ENCODE measurements around the gene ZACN.
A peak's percentile ranks its signal among the peaks of the same experiment; 100 is the strongest.

ZACN gene

GRCh38 chr17:76106703-76107102 is 27.7 kb downstream of the ZACN start:
- DNase-seq, result no peak

GRCh38 chr17:76107509-76107908 is 28.5 kb downstream of the ZACN start:
- no peak for DNase-seq

DNA sequence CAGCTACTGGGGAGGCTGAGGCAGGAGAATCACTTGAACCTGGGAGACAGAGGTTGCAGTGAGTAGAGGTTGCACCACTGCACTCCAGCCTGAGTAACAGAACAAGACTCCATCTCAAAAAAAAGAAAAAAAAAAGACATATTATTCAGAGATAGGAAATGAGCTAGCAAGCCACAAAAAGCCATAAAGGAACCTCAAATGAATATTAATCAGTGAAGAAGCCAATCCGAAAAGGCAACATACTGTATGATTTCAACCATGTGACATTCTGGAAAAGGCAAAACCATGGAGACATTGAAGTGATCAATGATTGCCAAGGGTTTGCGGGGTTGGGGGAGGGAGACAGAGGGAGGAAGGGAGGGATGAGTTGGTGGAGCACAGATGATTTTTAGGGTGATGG is 33.0 kb downstream of the ZACN start:
- DNase-seq, result no peak

DNA sequence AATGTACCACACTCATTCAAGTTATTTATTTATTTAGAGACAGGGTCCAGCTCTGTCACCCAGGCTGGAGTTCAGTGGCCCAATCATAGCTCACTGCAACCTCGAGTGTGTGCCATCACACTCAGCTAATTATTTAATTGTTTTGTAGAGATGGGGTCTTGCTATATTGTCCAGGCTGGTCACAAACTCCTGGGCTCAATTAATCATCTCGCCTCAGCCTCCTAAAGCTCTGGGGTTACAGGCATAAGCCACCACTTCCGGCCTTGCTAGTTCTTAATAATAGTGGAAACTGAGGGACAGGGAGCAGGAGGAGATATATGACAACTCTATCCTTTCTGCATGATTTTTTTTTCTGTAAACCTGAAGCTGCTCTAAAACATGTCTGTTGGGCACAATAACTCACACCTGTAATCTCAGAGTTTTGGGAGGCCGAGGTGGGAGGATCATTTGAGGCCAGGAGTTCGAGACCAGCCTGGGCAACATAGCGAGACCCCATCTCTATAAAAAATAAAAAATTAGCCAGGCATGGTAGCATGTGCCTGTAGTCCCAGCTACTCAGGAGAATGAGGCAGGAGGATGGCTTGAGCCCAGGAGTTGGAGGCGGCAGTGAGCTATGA is 36.3 kb downstream of the ZACN start:
- DNase-seq, result no peak

DNA sequence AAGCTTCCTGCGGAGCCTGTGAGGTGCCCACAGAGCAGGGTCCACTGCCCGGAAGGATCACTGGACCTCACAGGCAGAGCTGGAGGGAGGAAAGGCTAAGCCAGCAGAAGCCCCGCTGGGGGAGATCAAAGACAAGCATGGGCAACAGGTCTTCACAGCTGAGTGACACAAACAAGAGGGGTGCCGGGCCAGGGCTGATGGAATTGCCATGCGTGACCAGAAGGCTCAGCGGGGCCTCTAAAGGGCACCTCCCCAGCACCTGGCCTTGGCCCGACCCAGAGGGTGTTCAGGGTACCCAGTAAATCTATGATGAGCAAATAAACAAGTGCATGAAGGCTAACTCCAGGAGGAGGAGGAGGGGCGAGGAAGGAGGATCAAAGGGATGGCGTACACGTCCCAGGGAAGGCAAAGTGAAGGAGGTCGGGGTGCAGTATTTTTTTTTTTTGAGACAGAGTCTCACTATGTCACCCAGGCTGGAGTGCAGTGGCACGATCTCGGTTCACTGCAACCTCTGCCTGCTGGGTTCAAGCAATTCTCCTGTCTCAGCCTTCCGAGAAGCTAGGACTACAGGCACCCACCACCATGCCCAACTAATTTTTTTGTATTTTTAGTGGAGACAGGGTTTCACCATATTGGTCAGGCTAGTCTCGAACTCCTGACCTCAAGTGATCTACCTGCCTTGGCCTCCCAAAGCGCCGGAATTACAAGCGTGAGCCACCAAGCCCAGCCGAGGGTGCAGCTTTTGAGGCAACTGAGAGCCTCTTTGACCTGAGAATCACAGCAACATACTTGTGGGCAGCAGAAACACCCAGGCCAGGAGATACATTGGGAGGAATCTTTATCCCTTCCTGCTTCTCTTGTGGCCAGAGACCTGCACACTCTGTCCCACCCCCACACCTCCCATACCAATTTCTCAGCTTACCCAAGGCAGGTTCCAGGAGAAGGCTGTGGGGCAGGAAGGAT is 40.7 kb downstream of the ZACN start:
- DNase-seq, result no peak

GRCh38 chr17:76120658-76121008 is 41.7 kb downstream of the ZACN start:
- no peak for DNase-seq

DNA sequence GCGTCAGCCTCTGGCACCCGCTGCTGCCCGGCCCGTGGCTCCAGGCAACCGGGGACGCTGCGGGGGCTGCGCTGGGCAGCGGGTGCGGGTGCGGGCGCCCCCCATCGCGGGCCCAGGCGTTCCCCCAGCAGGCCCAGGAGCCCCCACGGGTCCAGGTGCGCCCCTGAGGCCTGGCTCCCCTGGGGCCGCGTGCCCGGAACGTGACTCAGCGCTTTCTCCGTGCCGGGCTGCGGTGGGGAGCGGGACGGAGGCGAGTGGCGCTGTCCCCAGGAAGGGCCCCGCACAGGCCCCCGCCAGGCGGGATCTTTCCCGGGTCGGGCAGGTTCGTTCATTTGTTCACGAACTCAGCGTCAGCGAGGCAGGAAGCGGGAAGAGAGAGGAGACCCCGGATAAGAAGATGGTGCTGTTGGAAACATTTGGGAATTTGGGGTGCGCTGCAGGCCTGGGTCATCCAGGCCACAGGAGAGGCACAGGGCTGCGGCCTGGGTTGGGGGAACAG is 43.0 kb downstream of the ZACN start:
- peak; percentile 62 for DNase-seq

DNA sequence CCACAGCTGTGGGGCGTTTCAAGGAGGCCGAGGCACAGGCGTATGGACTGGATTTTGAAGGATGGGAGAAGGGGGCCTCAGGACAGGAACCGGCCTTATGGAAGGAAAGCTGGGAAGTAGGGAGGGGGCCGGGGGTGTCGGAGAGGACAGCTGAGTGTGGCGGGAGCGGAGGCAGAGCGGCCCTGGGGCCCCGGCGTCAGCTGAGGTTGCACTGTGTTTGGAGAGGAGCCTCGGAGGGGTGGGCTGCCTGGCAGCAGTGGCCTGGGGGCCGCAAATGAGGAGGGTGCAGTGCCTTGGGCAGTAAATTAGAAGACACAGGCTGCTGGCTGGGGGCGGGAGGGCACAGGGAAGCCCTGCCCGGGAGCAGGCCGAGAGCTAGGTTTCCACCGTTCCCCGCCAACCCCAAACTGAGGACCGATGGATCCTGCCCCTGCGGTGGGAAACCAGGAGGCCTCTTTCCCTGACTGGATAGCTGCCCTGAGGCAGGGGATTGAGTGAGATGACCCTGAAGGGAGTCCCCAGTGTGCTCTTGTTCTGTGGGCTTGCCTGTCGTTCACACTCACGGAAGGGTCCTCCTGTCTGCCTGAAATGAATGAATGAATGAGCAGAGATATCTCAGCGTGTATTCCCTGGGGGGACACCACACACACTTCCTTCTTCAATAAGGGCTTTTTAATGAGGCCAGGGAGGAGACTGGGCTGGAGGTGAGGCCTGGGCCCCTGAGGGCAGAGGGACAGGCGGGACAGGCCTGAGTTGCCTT is 43.6 kb downstream of the ZACN start:
- peak; percentile 72 for DNase-seq

GRCh38 chr17:76123191-76123499 is 44.2 kb downstream of the ZACN start:
- DNase-seq, result no peak

DNA sequence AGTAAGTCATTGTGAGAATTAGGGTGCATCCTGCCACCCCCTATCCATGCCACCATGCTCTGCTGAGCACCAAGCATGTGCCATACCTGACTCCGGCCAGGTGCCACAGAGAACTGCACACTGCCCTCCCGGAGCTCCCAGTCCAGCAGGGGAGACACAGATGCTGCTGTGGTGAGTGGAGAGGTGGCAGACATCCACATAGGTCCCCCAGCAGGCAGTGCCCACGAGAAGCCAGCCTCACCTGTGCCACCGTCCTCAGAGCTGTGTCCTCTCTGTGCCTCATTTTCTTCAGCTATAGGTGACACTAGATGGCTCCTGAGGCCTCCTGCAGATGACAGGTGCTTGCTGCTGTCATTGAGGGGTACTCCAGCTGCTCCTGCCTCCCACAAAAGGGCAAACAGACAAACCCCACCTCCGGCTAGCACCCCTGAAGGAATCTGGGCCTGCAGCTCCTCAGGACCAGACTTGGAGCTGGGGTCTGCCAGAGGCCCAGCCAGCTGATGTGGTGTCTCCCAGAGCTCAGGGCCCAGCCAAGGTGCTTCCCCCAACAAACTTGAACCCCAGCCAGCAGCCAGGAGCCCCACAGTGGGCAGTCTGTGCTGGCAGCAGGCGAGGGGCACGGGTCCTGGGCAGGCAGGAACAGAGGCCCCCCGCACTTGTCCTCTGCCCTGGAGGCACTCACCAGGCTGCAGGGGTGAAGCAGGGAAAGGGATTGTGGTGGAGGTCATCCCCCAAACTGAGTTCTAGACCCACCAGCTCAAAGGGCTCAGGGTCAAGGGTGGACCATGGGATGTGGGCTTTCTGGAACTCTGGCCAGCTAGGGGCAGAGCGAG is 45.0 kb downstream of the ZACN start:
- peak; percentile 51 for DNase-seq

DNA sequence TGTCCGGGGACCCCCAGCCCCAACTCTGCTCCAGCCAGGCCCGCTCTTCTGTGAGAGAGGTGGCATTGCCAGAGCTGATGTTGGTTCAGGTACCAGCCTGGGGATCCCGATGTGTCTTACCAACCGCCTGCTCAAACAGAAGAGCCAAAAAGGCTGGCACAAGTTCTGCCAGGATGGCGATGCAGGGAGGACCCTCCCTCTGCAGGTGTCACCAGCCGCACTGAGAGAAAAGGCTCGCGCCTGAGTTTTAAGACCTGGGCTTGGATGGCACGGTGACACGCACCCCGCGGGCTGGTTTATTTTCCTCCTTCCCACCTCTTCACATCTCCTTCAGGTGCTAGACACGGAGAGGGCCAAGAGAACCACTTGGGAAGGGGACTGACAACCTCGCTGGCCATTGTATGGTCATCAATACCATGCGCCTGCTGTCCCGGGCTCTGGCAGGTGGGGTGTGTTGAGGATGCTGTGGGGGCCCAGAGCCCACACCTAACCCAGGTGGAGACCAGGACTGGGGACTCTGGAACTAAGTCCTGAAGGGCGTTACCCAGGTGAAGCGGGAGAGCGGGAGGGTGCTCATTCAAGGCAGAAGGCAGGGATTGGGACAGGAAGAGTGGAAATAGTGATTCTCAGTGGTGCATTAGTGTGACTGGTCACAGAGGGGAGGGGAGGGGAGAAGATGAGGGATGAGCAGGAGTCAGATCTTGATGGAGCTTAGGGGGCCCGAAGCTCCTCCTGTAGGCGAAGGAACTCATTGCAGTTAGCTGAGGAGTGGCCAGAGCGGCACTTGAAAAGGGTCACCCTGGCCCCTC is 45.8 kb downstream of the ZACN start:
- DNase-seq, result peak; percentile 80

DNA sequence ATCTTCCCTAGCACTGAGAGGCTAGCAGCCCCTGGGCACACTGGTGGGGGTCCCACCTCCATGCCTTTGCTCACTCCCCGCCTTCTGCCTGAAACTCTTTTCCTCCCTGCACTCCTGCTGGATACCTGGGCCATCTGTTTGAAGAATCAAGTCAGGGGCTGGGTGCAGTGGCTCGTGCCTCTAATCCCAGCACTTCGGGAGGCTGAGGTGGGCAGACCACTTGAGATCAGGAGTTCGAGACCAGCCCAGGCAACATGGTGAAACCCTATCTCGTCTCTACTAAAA is 46.4 kb downstream of the ZACN start:
- DNase-seq, result no peak

DNA sequence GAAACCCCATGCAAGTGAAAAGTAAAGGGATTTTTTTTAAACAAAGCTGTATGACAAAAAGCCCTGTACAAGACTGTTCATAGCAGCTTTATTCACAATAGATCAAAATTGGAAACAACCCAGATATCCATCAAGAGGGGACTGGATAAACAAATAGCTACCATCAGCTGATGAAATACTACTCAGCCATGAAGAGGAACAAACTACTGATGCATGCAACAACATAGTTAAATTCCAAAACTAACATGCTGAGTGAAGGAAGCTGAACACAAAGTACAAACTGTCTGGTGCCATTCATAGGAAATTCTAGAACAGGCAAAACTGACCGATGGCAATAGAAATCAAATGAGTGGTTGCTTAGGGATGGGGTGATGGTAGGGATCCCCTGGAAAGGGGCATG is 46.9 kb downstream of the ZACN start:
- DNase-seq, result no peak

GRCh38 chr17:76130473-76130872 is 51.5 kb downstream of the ZACN start:
- DNase-seq, result peak; percentile 54

- DNase-seq, result peak; percentile 59
Measured at GRCh38 chr17:76131051-76131691, 52.2 kb downstream of the ZACN start.

- DNase-seq, result peak; percentile 67
Measured at GRCh38 chr17:76131692-76132573, 53.0 kb downstream of the ZACN start.

Data from islet precursor cell (in vitro differentiated cells).